Right renal cortex interstitium (tissue), 3 donors: Measurements from ENCODE around the gene OR10S1. TPM values are rescaled to one million over a fixed set of nuclear protein-coding genes. Genes with fewer than 3 reads are reported as not detected.
"Not testable (repeated sequence)": the region's sequence is repeated elsewhere in the genome, so short reads cannot be mapped to it uniquely, and the experiment has no call there.

Experiments used
- DNase-seq, 3 donors: peaks; one replicate each; pipeline ENCODE4 v3.0.0-alpha.2; 2013; ENCODE audit warnings: low read depth in 3 of 3, low spot score in 2 of 3
- polyA plus RNA-seq, 3 donors: library from polyadenylated mRNA; unstranded; fragments of 120-200 nt; gene quantifications; one replicate each; pipeline ENCODE4 v1.2.1, GENCODE V29; 2013; ENCODE audit not compliant: insufficient read length in 3 of 3

Gene OR10S1
- not detected for polyA plus RNA-seq

GRCh38 chr11:123977731-123978347 is at the start of gene OR10S1:
Gene OR10S1 (minus strand): TSS chr11:123977781. CDS start chr11:123977664, 117 bp downstream.
- no peak for DNase-seq

- DNase-seq: no peak
Measured at GRCh38 chr11:124026498-124026897, 48.9 kb upstream of the OR10S1 start, which contains the start of gene OR10G8. Gene OR10G8 (plus strand): TSS chr11:124026798. CDS start chr11:124029623, 2,825 bp downstream.

GRCh38 chr11:124015837-124016236 is 38.3 kb upstream of the OR10S1 start:
- DNase-seq: not testable (repeated sequence)

GRCh38 chr11:124012697-124013096 is 35.1 kb upstream of the OR10S1 start, which contains the start of gene OR10G4:
Gene OR10G4 (plus strand): TSS chr11:124012997. CDS start chr11:124015575, 2,578 bp downstream.
- no peak for DNase-seq

- no peak for DNase-seq
Measured at GRCh38 chr11:123995119-123995518, 17.5 kb upstream of the OR10S1 start, which contains the start of gene OR10G6. Gene OR10G6 (minus strand): TSS chr11:123995161. CDS start chr11:123995161, 0 bp downstream.

GRCh38 chr11:123979311-123979710 is 1.7 kb upstream of the OR10S1 start:
- DNase-seq: no peak

GRCh38 chr11:123976770-123977560 is 616 bp downstream of the OR10S1 start:
- no peak for DNase-seq

GRCh38 chr11:123973816-123974215 is 3.8 kb downstream of the OR10S1 start:
- no peak for DNase-seq

GRCh38 chr11:123956752-123957151 is 20.8 kb downstream of the OR10S1 start:
- no peak for DNase-seq

GRCh38 chr11:123945132-123945531 is 32.4 kb downstream of the OR10S1 start:
- no peak for DNase-seq

- DNase-seq: no peak
Measured at GRCh38 chr11:123943738-123944137, 33.8 kb downstream of the OR10S1 start, which contains the start of gene OR6T1. Gene OR6T1 (minus strand): TSS chr11:123943838. CDS start chr11:123943838, 0 bp downstream.

- DNase-seq: no peak
Measured at GRCh38 chr11:123942413-123942812, 35.2 kb downstream of the OR10S1 start.

- DNase-seq: no peak
Measured at GRCh38 chr11:123939317-123939716, 38.3 kb downstream of the OR10S1 start, which contains the start of gene OR4D5. Gene OR4D5 (plus strand): TSS chr11:123939617. CDS start chr11:123939617, 0 bp downstream.

Other genes with a start within 250 kb of the OR10S1 start
- gene ZNF202, start 236.1 kb downstream of the OR10S1 start, polyA plus RNA-seq: 10 to 100 TPM; 16.6 to 18.2 (median 16.6) TPM
- not detected for gene OR6X1, start 223.3 kb downstream of the OR10S1 start, polyA plus RNA-seq
- gene OR6M1, start 171.4 kb downstream of the OR10S1 start, polyA plus RNA-seq: not detected
- gene TMEM225, start 92.1 kb downstream of the OR10S1 start, polyA plus RNA-seq: not detected
- gene OR8D4, start 75.6 kb downstream of the OR10S1 start, polyA plus RNA-seq: not detected
- gene OR4D5, start 38.2 kb downstream of the OR10S1 start, polyA plus RNA-seq: not detected
- not detected for gene OR6T1, start 33.9 kb downstream of the OR10S1 start, polyA plus RNA-seq
- not detected for gene OR10G6, start 17.4 kb upstream of the OR10S1 start, polyA plus RNA-seq
- gene OR10G4, start 35.2 kb upstream of the OR10S1 start, polyA plus RNA-seq: not detected
- not detected for gene OR10G9, start 45.2 kb upstream of the OR10S1 start, polyA plus RNA-seq
- not detected for gene OR10G8, start 49.0 kb upstream of the OR10S1 start, polyA plus RNA-seq
- gene OR10G7, start 63.5 kb upstream of the OR10S1 start, polyA plus RNA-seq: not detected
- gene VWA5A, start 137.7 kb upstream of the OR10S1 start, polyA plus RNA-seq: 10 to 100 TPM; 14.6 to 17.1 (median 15.8) TPM
- not detected for gene OR10D3, start 205.6 kb upstream of the OR10S1 start, polyA plus RNA-seq